ENCODE measurements around the gene PAX7. TPM values are rescaled to one million over a fixed set of nuclear protein-coding genes. Genes with fewer than 3 reads are reported as not detected.

Gene PAX7
- total RNA-seq, 1 donor from 2014 or later, result not detected

GRCh38 chr1:18711003-18711402, 80.4 kb downstream of the PAX7 start:
- POLR2A ChIA-PET, result no interaction called here

GRCh38 chr1:18711536-18712251, 81.0 kb downstream of the PAX7 start:
- H3K9me3 Mint-ChIP-seq, result no peaks in the 10 kb centered on the region
- intact Hi-C loops (cut with micrococcal nuclease), result no loop called here
- ChIA-PET CTCF (no interaction called here), POLR2A (no interaction called here)
- peaks cover 6% of the 10 kb centered on the region for H3K4me1 Mint-ChIP-seq
- ATAC-seq (ENCODE audit: low read depth) (no peak), DNase-seq (no peak)
- peaks cover 45% of the 10 kb centered on the region for H3K27me3 Mint-ChIP-seq
- no peaks in the 10 kb centered on the region for H3K36me3 Mint-ChIP-seq (ENCODE audit: low read depth)
- no peak overlapping the region for H3K4me3 Mint-ChIP-seq
- TF ChIP-seq CTCF (IDR thresholded peaks at IDR 0.05), result no peak
- no peak overlapping the region for H3K27ac Mint-ChIP-seq

More at GRCh38 chr1:18711003-18711402, 80.4 kb downstream of the PAX7 start:
- Mint-ChIP-seq H3K27ac (no peak overlapping the region), H3K4me1 (no peaks in the 10 kb centered on the region), H3K4me3 (no peak overlapping the region), H3K36me3 (ENCODE audit: low read depth) (no peaks in the 10 kb centered on the region), H3K9me3 (no peaks in the 10 kb centered on the region), H3K27me3 (peaks cover 41% of the 10 kb centered on the region)
- intact Hi-C loops (cut with micrococcal nuclease), result no loop called here
- no peak for TF ChIP-seq CTCF (IDR thresholded peaks at IDR 0.05)
- ATAC-seq (ENCODE audit: low read depth), result no peak
- CTCF ChIA-PET, result no interaction called here
- DNase-seq, result no peak

GRCh38 chr1:18712252-18712600, 81.6 kb downstream of the PAX7 start:
- Mint-ChIP-seq H3K27ac (no peak overlapping the region), H3K4me3 (no peak overlapping the region), H3K36me3 (ENCODE audit: low read depth) (no peaks in the 10 kb centered on the region), H3K4me1 (peaks cover 6% of the 10 kb centered on the region), H3K27me3 (peaks cover 45% of the 10 kb centered on the region), H3K9me3 (no peaks in the 10 kb centered on the region)
- no peak for TF ChIP-seq CTCF (IDR thresholded peaks at IDR 0.05)
- no peak for ATAC-seq (ENCODE audit: low read depth)
- ChIA-PET POLR2A (no interaction called here), CTCF (no interaction called here)
- intact Hi-C loops (cut with micrococcal nuclease), result no loop called here
- no peak for DNase-seq

- H3K4me3 Mint-ChIP-seq, result no peak overlapping the region
- ChIA-PET POLR2A (no interaction called here), CTCF (no interaction called here)
- peaks cover 10% of the 10 kb centered on the region for H3K4me1 Mint-ChIP-seq
- intact Hi-C loops (cut with micrococcal nuclease), result no loop called here
- no peak for TF ChIP-seq CTCF (IDR thresholded peaks at IDR 0.05)
- H3K9me3 Mint-ChIP-seq, result no peaks in the 10 kb centered on the region
- ATAC-seq (ENCODE audit: low read depth) (no peak), DNase-seq (no peak)
- H3K36me3 Mint-ChIP-seq (ENCODE audit: low read depth), result no peaks in the 10 kb centered on the region
- H3K27me3 Mint-ChIP-seq, result peaks cover 57% of the 10 kb centered on the region
- H3K27ac Mint-ChIP-seq, result no peak overlapping the region
Observed at GRCh38 chr1:18714404-18715175, 83.9 kb downstream of the PAX7 start.

- Mint-ChIP-seq H3K36me3 (ENCODE audit: low read depth) (no peaks in the 10 kb centered on the region), H3K9me3 (no peaks in the 10 kb centered on the region), H3K27ac (no peak overlapping the region), H3K4me1 (peaks cover 10% of the 10 kb centered on the region), H3K4me3 (peak overlapping the region; percentile 57), H3K27me3 (peaks cover 61% of the 10 kb centered on the region)
- intact Hi-C loops (cut with micrococcal nuclease), result no loop called here
- ChIA-PET POLR2A (no interaction called here), CTCF (no interaction called here)
- DNase-seq, result no peak
- no peak for TF ChIP-seq CTCF (IDR thresholded peaks at IDR 0.05)
- ATAC-seq (ENCODE audit: low read depth), result no peak
Observed at GRCh38 chr1:18716112-18716784, 85.6 kb downstream of the PAX7 start.
